Measurements from ENCODE around the gene NCBP2. TPM values are rescaled to one million over a fixed set of nuclear protein-coding genes. Genes with fewer than 3 reads are reported as not detected.

Gene NCBP2
- total RNA-seq, 1 donor = 43.1 TPM

DNA sequence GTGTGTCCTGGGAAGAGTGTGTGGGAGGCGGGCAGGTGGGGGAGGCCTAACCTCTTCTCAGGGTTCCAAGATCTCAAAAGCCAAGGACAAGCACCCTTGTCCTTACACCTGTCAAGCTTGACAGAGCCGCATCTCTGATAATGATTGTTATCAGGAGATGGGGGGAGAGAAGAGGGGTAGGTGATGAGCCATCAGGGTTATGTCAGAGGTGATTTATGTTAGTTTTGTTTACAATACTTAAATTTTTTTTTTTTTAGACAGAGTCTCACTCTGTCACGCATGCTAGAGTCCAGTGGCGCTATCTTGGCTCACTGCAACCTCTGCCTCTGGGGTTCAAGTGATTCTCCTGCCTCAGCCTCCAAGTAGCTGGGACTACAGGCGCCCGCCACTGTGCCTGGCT, 7.4 kb upstream of the NCBP2 start:
- no peak overlapping the region for H3K4me2 ChIP-seq (ENCODE audit: insufficient read depth, low read length)
- H3K36me3 ChIP-seq (ENCODE audit: insufficient read depth, low read length) = no peaks in the 10 kb centered on the region
- no peaks in the 10 kb centered on the region for H3K27me3 ChIP-seq (ENCODE audit: insufficient read depth, low read length)
- no peaks in the 10 kb centered on the region for H4K20me1 ChIP-seq (ENCODE audit: insufficient read depth, low read length)
- DNase-seq (ENCODE audit: insufficient read length, low spot score, missing footprints) = no peak
- H3K79me2 ChIP-seq (ENCODE audit: insufficient read depth, low read length) = peaks cover 2% of the 10 kb centered on the region
- H3K27ac ChIP-seq (ENCODE audit: low read depth, low read length) = no peak overlapping the region
- no peak overlapping the region for H3K4me3 ChIP-seq (ENCODE audit: insufficient read depth, low read length)
- H3K9me3 ChIP-seq (ENCODE audit: low read depth, low read length) = no peaks in the 10 kb centered on the region
- TF ChIP-seq, protein P1, sequence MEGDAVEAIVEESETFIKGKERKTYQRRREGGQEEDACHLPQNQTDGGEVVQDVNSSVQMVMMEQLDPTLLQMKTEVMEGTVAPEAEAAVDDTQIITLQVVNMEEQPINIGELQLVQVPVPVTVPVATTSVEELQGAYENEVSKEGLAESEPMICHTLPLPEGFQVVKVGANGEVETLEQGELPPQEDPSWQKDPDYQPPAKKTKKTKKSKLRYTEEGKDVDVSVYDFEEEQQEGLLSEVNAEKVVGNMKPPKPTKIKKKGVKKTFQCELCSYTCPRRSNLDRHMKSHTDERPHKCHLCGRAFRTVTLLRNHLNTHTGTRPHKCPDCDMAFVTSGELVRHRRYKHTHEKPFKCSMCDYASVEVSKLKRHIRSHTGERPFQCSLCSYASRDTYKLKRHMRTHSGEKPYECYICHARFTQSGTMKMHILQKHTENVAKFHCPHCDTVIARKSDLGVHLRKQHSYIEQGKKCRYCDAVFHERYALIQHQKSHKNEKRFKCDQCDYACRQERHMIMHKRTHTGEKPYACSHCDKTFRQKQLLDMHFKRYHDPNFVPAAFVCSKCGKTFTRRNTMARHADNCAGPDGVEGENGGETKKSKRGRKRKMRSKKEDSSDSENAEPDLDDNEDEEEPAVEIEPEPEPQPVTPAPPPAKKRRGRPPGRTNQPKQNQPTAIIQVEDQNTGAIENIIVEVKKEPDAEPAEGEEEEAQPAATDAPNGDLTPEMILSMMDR (IDR thresholded peaks at IDR 0.05; ENCODE audit: extremely low read depth, low read depth, low read length) = no peak
- no peaks in the 10 kb centered on the region for H3K4me1 ChIP-seq (ENCODE audit: insufficient read depth, low read length)
- no peak overlapping the region for H2AFZ ChIP-seq (ENCODE audit: low read length)

DNA sequence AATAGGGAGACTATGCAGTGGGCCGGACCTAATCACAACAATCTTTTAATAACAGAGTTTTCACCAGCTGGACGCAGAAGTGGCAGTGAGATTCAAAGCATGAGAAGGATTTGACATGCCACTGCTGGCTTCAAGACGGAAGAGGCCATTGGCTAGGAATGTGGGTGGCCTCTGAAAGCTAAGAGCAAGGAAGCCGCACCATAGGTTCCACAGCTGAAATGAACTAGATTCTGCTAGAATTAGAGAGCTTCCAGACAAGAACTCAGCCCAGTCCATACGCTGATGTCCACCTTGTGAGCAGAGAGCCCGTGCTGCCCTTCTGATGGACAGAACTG, 6.9 kb upstream of the NCBP2 start:
- Histone ChIP-seq H2AFZ (ENCODE audit: low read length) (no peak overlapping the region), H3K36me3 (ENCODE audit: insufficient read depth, low read length) (no peaks in the 10 kb centered on the region), H3K79me2 (ENCODE audit: insufficient read depth, low read length) (peaks cover 6% of the 10 kb centered on the region), H3K4me3 (ENCODE audit: insufficient read depth, low read length) (no peak overlapping the region), H3K27me3 (ENCODE audit: insufficient read depth, low read length) (no peaks in the 10 kb centered on the region), H3K9me3 (ENCODE audit: low read depth, low read length) (no peaks in the 10 kb centered on the region), H3K4me2 (ENCODE audit: insufficient read depth, low read length) (no peak overlapping the region), H3K4me1 (ENCODE audit: insufficient read depth, low read length) (no peaks in the 10 kb centered on the region), H3K27ac (ENCODE audit: low read depth, low read length) (no peak overlapping the region), H4K20me1 (ENCODE audit: insufficient read depth, low read length) (no peaks in the 10 kb centered on the region)
- TF ChIP-seq, protein P1 (IDR thresholded peaks at IDR 0.05; ENCODE audit: extremely low read depth, low read depth, low read length) = no peak
- DNase-seq (ENCODE audit: insufficient read length, low spot score, missing footprints) = no peak

DNA sequence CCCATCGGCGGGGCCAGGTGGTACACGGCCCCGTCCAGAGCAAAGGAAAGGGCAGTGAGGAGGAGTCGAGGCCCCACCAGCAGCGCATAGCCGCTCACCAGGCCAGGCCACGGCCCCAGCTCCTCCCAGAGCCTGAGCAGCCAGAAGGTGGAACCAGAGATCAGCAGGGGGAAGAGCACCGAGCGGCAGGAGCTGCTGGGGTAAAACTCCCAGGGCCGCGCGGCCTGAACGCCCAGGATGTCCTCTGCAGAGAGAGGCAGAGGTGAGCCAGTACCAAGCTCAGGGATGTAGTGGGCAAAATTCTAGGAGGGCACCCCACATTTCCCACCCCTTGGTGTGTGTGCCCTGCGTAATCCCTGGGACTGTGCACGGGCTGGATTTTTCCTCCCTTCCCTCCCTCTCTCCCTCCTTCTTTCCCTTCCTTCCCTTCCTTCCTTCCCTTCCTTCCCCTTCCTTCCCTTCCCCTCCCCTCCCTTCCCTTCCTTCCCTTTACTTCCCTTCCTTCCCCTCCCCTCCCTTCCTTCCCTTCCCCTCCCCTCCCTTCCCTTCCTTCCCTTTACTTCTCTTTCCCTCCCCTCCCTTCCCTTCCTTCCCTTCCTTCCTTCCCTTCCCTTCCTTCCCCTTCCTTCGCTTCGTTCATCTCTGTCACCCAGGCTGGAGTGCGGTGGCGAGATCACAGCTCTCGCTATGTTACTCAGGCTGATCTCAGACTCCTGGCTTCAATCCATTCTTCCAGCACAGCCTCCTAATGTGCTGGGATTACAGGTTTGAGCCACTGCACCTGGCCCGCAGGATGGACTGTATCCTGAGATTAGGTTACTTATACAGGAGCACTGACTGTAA, 6.3 kb upstream of the NCBP2 start:
- Histone ChIP-seq H3K27me3 (ENCODE audit: insufficient read depth, low read length) (no peaks in the 10 kb centered on the region), H2AFZ (ENCODE audit: low read length) (peak overlapping the region; percentile 41)
- peak; percentile 69 for DNase-seq (ENCODE audit: insufficient read length, low spot score, missing footprints)

DNA sequence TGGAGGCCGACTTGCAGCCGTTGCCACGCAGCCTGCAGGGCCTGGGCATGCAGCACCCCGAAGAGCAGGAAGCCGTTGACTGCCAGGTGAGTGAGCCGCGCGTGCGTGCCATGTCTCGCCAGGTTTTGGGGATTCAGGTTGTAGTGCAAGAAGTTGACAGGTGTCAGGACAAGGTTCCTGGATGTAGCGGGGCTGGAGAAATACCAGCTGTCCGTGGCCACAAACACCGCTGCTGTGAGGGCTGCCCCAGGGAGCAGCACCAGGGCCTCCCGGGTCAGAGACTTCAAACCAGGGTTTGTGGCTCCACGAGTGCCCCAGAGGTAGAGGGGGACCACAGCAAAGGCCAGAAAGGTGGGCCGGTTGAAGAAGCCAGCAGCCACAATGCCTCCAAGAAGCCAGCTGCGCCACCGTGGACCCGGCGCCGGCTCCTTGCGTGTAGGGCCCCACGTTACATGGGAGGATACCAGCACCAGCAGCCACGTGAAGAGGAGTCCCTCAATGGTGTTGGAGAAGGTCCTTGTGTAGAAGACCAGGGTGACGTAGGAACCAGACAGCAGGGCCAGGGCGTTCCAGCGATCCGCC, 5.6 kb upstream of the NCBP2 start:
- TF ChIP-seq, protein P1 (IDR thresholded peaks at IDR 0.05; ENCODE audit: extremely low read depth, low read depth, low read length) = no peak
- Histone ChIP-seq H3K36me3 (ENCODE audit: insufficient read depth, low read length) (no peaks in the 10 kb centered on the region), H2AFZ (ENCODE audit: low read length) (no peak overlapping the region), H3K4me1 (ENCODE audit: insufficient read depth, low read length) (peaks cover 7% of the 10 kb centered on the region), H4K20me1 (ENCODE audit: insufficient read depth, low read length) (no peaks in the 10 kb centered on the region), H3K27me3 (ENCODE audit: insufficient read depth, low read length) (no peaks in the 10 kb centered on the region), H3K79me2 (ENCODE audit: insufficient read depth, low read length) (peaks cover 17% of the 10 kb centered on the region), H3K9me3 (ENCODE audit: low read depth, low read length) (no peaks in the 10 kb centered on the region), H3K27ac (ENCODE audit: low read depth, low read length) (no peak overlapping the region), H3K4me3 (ENCODE audit: insufficient read depth, low read length) (no peak overlapping the region), H3K4me2 (ENCODE audit: insufficient read depth, low read length) (no peak overlapping the region)
- DNase-seq (ENCODE audit: insufficient read length, low spot score, missing footprints) = no peak

More for the DNA sequence above, 6.3 kb upstream of the NCBP2 start:
- H3K4me2 ChIP-seq (ENCODE audit: insufficient read depth, low read length) = no peak overlapping the region
- peaks cover 10% of the 10 kb centered on the region for H3K79me2 ChIP-seq (ENCODE audit: insufficient read depth, low read length)
- TF ChIP-seq, protein P1 (IDR thresholded peaks at IDR 0.05; ENCODE audit: extremely low read depth, low read depth, low read length) = peak; percentile 13
- no peak overlapping the region for H3K4me3 ChIP-seq (ENCODE audit: insufficient read depth, low read length)
- H3K36me3 ChIP-seq (ENCODE audit: insufficient read depth, low read length) = no peaks in the 10 kb centered on the region
- no peaks in the 10 kb centered on the region for H3K9me3 ChIP-seq (ENCODE audit: low read depth, low read length)
- no peak overlapping the region for H3K27ac ChIP-seq (ENCODE audit: low read depth, low read length)
- H3K4me1 ChIP-seq (ENCODE audit: insufficient read depth, low read length) = peaks cover 2% of the 10 kb centered on the region
- H4K20me1 ChIP-seq (ENCODE audit: insufficient read depth, low read length) = no peaks in the 10 kb centered on the region

Measured in osteoblast (primary cell).